Testis (tissue), 2 donors: Measurements from ENCODE around the gene PMEPA1.

ENCODE experiments used
- CTCF ChIP-seq, 3 experiments: fragments of 450-650 bp in 2 of 3; fragments of 200-600 bp in 1 of 3; sonication (generic) in 1 of 3; IDR thresholded peaks; one replicate each; pipeline ENCODE4 v1.5.1; 2016 to 2019; ENCODE audit warnings: antibody characterized with exemption in 3 of 3, mild to moderate bottlenecking in 2 of 3, moderate library complexity in 1 of 3
- POLR2A ChIP-seq: fragments of 450-650 bp; IDR thresholded peaks from one replicate; pipeline ENCODE4 v1.6.1; 2017; ENCODE audit warnings: antibody characterized with exemption, mild to moderate bottlenecking, moderate library complexity

- no peak for TF ChIP-seq POLR2A
- TF ChIP-seq CTCF (IDR thresholded peaks at IDR 0.05) = no peak
Observed at GRCh38 chr20:57600320-57601210, 109.2 kb downstream of the PMEPA1 start.
